GM19467 (cell line): ENCODE measurements around the gene MAP7.
"Not testable (repeated sequence)": the region's sequence is repeated elsewhere in the genome, so short reads cannot be mapped to it uniquely, and the experiment has no call there.

Experiments used
- ATAC-seq: cut with Tn5 transposase; IDR thresholded peaks from one replicate; pipeline ENCODE4 v1.9.1; 2021; ENCODE audit warnings: mild to moderate bottlenecking, moderate library complexity; ENCODE audit not compliant: unreplicated experiment

The MAP7 gene

DNA sequence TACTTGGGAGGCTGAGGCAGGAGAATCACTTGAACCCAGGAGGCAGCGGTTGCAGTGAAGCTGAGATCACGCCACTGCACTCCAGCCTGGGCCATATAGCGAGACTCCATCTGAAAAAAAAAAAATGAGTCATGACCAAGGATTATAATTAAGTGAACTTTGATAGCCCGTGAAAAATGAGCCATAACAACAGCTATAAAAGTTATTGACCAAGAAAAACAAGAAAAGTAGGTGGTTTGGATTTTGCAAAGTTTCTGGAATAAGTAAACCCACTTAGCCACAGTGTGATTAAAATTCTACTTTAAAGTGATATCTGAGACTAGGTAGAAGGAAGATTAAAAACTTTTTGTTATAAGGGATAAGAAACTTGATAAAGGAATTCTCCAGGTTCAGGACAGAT is 234.6 kb downstream of the MAP7 start:
- no peak for ATAC-seq

DNA sequence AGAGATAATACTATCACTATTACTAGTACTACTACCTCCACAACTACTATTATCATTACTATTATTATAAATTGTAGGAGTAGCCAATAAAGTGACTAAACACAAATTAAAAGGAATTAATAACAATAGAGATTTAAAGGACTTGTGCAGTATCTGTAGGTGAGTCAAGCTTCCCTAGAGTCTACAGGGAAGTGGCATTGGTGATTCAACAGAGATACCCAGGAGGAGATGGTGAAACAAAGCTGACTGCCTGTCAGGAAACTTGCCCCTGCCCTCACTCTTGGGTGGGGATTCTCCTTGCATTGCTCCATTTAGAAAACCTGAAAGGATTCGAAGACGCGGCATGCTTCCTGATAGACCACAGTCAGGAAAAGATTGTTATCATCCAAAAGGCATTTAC is 237.2 kb downstream of the MAP7 start:
- ATAC-seq, result no peak

DNA sequence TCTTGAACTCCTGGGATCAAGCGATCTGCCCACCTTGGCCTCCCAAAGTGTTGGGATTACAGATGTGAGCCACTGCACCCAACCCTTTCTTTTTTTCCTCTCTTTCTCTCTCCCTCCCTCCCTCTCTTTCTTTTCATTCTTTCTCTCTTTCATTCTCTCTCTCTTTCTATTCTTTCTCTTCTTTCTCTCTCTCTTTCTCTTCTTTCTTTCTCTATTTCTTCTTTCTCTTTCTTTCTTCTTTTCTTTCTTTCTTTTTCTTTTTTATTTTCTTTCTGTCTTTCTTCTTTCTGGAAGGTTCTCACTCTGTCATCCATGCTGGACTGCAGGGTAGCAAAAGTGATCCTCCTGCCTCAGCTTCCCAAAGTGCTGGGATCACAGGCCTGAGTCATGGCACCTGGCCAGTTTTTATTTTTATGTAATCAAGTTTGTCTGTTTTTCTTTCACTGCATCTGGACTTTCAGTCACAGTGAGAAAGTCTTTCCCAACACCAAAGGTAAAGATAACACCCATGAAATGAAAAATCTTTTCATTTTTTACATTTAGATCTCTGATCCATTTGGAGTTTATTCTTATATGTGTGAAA is 240.4 kb downstream of the MAP7 start:
- no peak for ATAC-seq

DNA sequence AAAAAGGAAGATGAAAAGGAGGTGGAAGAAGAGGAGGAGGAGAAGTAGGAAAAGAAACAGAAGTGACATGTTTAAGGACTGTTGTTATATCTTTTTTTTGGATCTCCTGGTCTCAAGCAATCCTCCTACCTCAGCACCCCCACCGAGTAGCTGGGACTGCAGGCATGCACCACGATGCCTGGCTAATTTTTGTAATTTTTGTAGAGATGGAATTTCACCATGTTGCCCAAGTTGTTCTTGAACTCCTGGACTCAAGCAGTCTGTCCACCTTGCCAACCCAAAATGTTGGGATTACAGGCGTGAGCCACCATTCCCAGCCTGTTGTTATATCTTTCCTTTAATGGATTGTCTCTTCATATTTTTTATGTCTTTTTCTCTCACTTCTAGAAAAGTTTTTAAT is 241.1 kb downstream of the MAP7 start:
- no peak for ATAC-seq

GRCh38 chr6:136308469-136308868 is 241.8 kb downstream of the MAP7 start:
- not testable (repeated sequence) for ATAC-seq

GRCh38 chr6:136307351-136307750 is 242.9 kb downstream of the MAP7 start:
- ATAC-seq, result no peak

DNA sequence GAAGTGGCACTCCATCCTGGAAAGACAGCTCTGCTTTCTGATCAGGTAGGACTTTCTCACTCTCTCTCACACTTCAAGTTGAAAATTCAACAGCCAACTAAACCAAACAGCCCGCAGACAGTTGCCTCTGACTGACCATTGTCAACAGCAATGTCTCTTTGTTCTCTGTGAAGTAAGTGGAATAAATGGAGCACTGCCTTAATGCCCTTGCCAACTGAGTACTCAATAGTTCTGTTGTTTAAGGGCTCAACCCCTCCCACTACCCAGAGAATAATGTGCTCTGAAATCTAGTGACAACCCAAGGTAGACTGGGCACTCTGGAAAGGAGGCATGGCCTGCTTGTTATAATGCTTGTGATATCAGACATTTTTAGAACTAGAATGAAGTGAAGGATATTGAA is 243.8 kb downstream of the MAP7 start:
- no peak for ATAC-seq

DNA sequence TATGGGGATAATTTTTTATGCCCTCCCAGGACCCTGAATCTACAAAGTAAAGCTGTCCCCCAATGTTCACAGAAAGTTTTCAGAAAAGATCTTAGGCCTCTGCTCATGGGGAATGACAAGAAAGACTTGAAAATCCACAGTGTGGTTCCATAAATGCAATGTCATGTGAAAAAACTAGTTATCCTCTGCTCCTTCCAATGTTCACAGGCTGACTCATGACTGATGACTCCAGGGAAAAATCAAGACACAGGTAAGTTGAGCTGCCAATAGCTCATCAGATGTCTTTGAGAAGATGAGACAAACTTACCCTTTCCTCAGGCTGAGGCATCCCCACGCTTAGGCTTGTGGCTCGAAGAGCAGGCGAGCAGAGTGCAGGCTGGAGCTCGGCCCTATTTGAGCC is 245.8 kb downstream of the MAP7 start:
- ATAC-seq, result no peak

GRCh38 chr6:136303516-136303915 is 246.7 kb downstream of the MAP7 start:
- no peak for ATAC-seq

- no peak for ATAC-seq
Observed at GRCh38 chr6:136294621-136295020, 255.6 kb downstream of the MAP7 start.
